Stimulated activated CD4-positive, alpha-beta T cell treated with anti-CD3 and anti-CD28 coated beads, Interleukin-15, amount 100 ng/mL, for 1 hour (primary cell): Measurements from ENCODE around the gene SCN3B.
"Not testable (repeated sequence)": the region's sequence is repeated elsewhere in the genome, so short reads cannot be mapped to it uniquely, and the experiment has no call there.

ENCODE experiments used
- DNase-seq, 2 donors: peaks; one replicate each; pipeline ENCODE4 v3.0.0-alpha.2; 2020; ENCODE audit warnings: low read depth in 1 of 2, low spot score in 1 of 2

SCN3B gene

GRCh38 chr11:123654566-123655081 lies at the start of gene SCN3B:
TSS of gene SCN3B (minus strand) at chr11:123654624. CDS start at chr11:123653801, 823 bp downstream.
- DNase-seq = no peak

- DNase-seq = no peak
Measured at GRCh38 chr11:123702696-123703095, 48.3 kb upstream of the SCN3B start.

- no peak for DNase-seq
Measured at GRCh38 chr11:123702139-123702538, 47.7 kb upstream of the SCN3B start.

- DNase-seq = no peak
Measured at GRCh38 chr11:123700772-123701171, 46.3 kb upstream of the SCN3B start.

- DNase-seq = no peak
Measured at GRCh38 chr11:123698546-123699127, 44.2 kb upstream of the SCN3B start.

GRCh38 chr11:123696183-123696582 lies 41.8 kb upstream of the SCN3B start:
- no peak for DNase-seq

- no peak for DNase-seq
Measured at GRCh38 chr11:123695231-123695630, 40.8 kb upstream of the SCN3B start.

- DNase-seq = no peak
Measured at GRCh38 chr11:123694551-123694950, 40.1 kb upstream of the SCN3B start.

GRCh38 chr11:123692961-123693360 lies 38.5 kb upstream of the SCN3B start:
- DNase-seq = no peak

GRCh38 chr11:123690485-123690884 lies 36.1 kb upstream of the SCN3B start:
- DNase-seq = no peak

- DNase-seq = no peak
Measured at GRCh38 chr11:123684601-123685000, 30.2 kb upstream of the SCN3B start.

- no peak for DNase-seq
Measured at GRCh38 chr11:123683428-123684170, 29.2 kb upstream of the SCN3B start.

GRCh38 chr11:123682696-123683410 lies 28.4 kb upstream of the SCN3B start:
- DNase-seq = no peak

GRCh38 chr11:123681030-123681429 lies 26.6 kb upstream of the SCN3B start:
- DNase-seq = no peak

GRCh38 chr11:123678246-123678645 lies 23.8 kb upstream of the SCN3B start:
- DNase-seq = no peak

- no peak for DNase-seq
Measured at GRCh38 chr11:123677510-123677909, 23.1 kb upstream of the SCN3B start.

- DNase-seq = no peak
Measured at GRCh38 chr11:123674297-123674696, 19.9 kb upstream of the SCN3B start.

GRCh38 chr11:123672568-123672967 lies 18.1 kb upstream of the SCN3B start:
- DNase-seq = no peak

GRCh38 chr11:123671534-123671933 lies 17.1 kb upstream of the SCN3B start:
- no peak for DNase-seq

- DNase-seq = no peak
Measured at GRCh38 chr11:123670081-123670480, 15.7 kb upstream of the SCN3B start.

GRCh38 chr11:123665306-123665705 lies 10.9 kb upstream of the SCN3B start:
- DNase-seq = no peak

GRCh38 chr11:123659965-123660364 lies 5.5 kb upstream of the SCN3B start:
- not testable (repeated sequence) for DNase-seq
